Urinary bladder (tissue), 4 donors: ENCODE measurements around the gene FXYD7. TPM values are rescaled to one million over a fixed set of nuclear protein-coding genes. Genes with fewer than 3 reads are reported as not detected.
"Not testable (repeated sequence)": the region's sequence is repeated elsewhere in the genome, so short reads cannot be mapped to it uniquely, and the experiment has no call there.

Experiments
- DNase-seq: peaks from one replicate; pipeline ENCODE4 v3.0.0-alpha.2; 2015; ENCODE audit errors: extremely low spot score
- H3K27ac ChIP-seq: one replicate; pipeline ENCODE4 v1.5.1; 2013; ENCODE audit warnings: low read depth, mild to moderate bottlenecking, moderate library complexity
- H3K36me3 ChIP-seq: one replicate; pipeline ENCODE4 v1.6.1; 2013; ENCODE audit warnings: mild to moderate bottlenecking, moderate library complexity; ENCODE audit not compliant: insufficient read depth
- H3K4me1 ChIP-seq: one replicate; pipeline ENCODE4 v1.6.1; 2013; ENCODE audit warnings: mild to moderate bottlenecking, moderate library complexity; ENCODE audit not compliant: insufficient read depth
- H3K4me3 ChIP-seq: one replicate; pipeline ENCODE4 v1.5.1; 2013; ENCODE audit warnings: low read depth, low read length
- WGBS: extraction: QIAGEN DNeasy Blood & Tissue Kit; methylation state at CpG from one replicate; pipeline ENCODE4 v1.1.7; 2013; 5-methylcytosine and 5-hydroxymethylcytosine counted together
- polyA plus RNA-seq: library from polyadenylated mRNA; stranded (reverse); fragments of 200-250 nt; gene quantifications from one replicate; pipeline ENCODE4 v1.2.3, GENCODE V29; 2013
- total RNA-seq: library from RNA; depleted of rRNA; stranded (reverse); fragments of >200 nt; gene quantifications from one replicate; pipeline ENCODE4 v1.2.3, GENCODE V29; 2014
- donor health status: healthy with polysubstance abuse.
- donor health status: healthy.

The FXYD7 gene
- total RNA-seq (0.26 TPM), polyA plus RNA-seq (0.57 TPM)

- H3K4me3 ChIP-seq, result no peak within 1 kb of the TSS
- DNase-seq, result no peak
- no peak within 1 kb of the TSS for H3K27ac ChIP-seq
- H3K36me3 ChIP-seq, result no peaks in the 10 kb centered on the region
- WGBS, result 14% methylated on average over 31 of the region's 31 CpGs
- H3K4me1 ChIP-seq, result no peaks in the 10 kb centered on the region
These were observed at the start of gene FXYD7 for GRCh38 chr19:35143231-35143715. Gene FXYD7, plus strand, starts transcription at chr19:35143255. Its CDS starts 79 bp downstream, at chr19:35143334.

- WGBS, result 89% methylated on average over 5 of the region's 5 CpGs
- Histone ChIP-seq H3K4me1 (no peaks in the 10 kb centered on the region), H3K27ac (no peak overlapping the region), H3K36me3 (no peaks in the 10 kb centered on the region), H3K4me3 (no peak overlapping the region)
- DNase-seq, result no peak
These were observed 49.6 kb upstream of the FXYD7 start for GRCh38 chr19:35093430-35093829.

GRCh38 chr19:35093941-35094647, 49.0 kb upstream of the FXYD7 start:
- Histone ChIP-seq H3K4me1 (no peaks in the 10 kb centered on the region), H3K36me3 (no peaks in the 10 kb centered on the region), H3K27ac (no peak overlapping the region), H3K4me3 (no peak overlapping the region)
- DNase-seq, result no peak
- WGBS, result 88% methylated on average over 11 of the region's 11 CpGs

- Histone ChIP-seq H3K27ac (no peak overlapping the region), H3K4me3 (no peak overlapping the region), H3K4me1 (no peaks in the 10 kb centered on the region), H3K36me3 (no peaks in the 10 kb centered on the region)
- WGBS, result 92% methylated on average over 4 of the region's 4 CpGs
- DNase-seq, result no peak
These were observed 48.4 kb upstream of the FXYD7 start for GRCh38 chr19:35094656-35095055.

GRCh38 chr19:35095667-35096368, 47.2 kb upstream of the FXYD7 start:
- H3K4me3 ChIP-seq, result no peak overlapping the region
- DNase-seq, result no peak
- no peaks in the 10 kb centered on the region for H3K4me1 ChIP-seq
- H3K27ac ChIP-seq, result no peak overlapping the region
- WGBS, result 64% methylated on average over 8 of the region's 8 CpGs
- no peaks in the 10 kb centered on the region for H3K36me3 ChIP-seq

DNA sequence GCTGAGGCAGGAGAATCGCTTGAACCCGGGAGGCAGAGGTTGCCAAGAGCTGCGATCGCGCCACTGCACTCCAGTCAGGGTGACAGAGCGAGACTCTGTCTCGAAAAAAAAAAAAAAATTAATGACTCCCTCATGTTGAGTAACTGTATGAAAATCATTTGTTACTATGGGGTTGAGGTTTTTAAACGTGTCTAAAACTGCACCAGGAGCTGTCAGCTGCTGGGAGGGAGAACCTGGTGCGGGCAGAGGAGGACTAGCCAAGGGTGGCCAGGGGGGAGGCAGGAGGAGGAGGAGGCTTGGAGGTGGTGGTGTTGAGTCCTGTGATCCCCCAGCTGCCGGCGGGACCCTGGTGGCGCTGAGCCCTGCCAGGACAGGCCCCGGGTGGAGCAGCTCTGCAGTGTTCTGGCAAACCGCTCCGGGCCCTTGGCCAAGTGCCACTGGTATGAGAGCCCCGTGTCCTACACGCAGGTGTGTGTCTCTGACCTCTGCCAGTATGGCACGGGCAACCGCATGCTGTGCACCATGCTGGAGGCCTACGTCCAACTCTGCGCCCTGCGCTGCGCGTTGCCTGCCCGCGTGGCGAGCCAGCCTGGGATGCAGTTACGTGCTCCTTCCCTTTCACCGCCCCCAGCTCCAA, 44.5 kb upstream of the FXYD7 start:
- no peaks in the 10 kb centered on the region for H3K4me1 ChIP-seq
- no peaks in the 10 kb centered on the region for H3K36me3 ChIP-seq
- no peak overlapping the region for H3K4me3 ChIP-seq
- WGBS, result 73% methylated on average over 29 of the region's 29 CpGs
- no peak for DNase-seq
- H3K27ac ChIP-seq, result no peak overlapping the region

DNA sequence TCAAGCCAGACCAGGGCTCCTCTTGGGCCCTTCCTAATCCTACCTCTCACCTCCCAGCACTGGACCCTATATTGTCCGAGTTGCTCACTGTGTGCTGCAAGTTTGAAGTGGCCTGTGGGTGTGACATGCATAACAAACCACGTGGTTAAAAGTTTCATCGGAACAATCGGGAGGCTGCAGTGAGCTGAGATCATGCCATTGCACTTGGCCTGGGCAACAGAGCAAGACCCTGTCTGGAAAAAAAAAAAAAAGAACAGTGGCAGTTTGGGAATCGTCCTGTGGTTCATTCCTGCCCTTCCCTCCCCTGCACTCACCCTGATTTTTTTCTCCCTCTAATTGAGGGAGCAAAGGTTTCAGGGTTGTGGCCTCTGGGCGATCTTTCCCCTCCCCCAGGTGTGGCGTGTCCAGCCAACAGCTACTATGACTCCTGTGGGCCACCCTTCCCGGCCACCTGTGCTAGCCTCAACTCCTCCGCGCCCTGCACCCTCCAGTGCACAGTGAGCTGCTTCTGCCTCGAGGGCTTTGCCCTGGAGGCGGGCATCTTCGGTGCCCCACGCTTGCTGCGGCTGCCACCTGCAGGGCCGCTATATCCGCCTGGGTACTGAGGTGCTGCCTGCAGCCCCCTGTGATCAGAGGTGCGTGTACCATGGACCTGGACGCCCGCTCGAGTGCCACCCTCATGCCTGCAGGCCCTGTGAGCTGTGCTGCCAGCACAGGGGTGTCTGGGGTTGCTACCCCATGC, 43.7 kb upstream of the FXYD7 start:
- no peaks in the 10 kb centered on the region for H3K4me1 ChIP-seq
- 84% methylated on average over 21 of the region's 21 CpGs for WGBS
- no peaks in the 10 kb centered on the region for H3K36me3 ChIP-seq
- no peak overlapping the region for H3K4me3 ChIP-seq
- no peak for DNase-seq
- H3K27ac ChIP-seq, result no peak overlapping the region

DNA sequence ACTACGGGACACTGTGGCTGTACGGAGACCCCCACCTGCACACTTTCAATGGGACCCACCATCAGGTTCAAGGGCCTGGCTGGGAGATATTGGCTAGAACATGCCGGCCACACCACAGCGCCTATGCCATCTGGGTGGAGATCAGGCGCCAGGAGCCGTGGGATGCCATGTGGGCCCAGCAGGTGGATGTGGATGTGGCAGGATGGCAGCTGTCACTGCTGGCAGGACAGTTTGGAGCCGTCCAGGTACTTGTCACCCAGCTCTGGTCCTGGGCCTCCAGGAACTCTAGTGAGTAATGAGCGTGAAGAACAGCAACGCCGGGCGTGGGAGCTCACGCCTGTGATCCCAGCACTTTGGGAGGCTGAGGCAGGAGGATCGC, 43.2 kb upstream of the FXYD7 start:
- no peak overlapping the region for H3K4me3 ChIP-seq
- WGBS, result 94% methylated on average over 13 of the region's 13 CpGs
- no peak overlapping the region for H3K27ac ChIP-seq
- H3K36me3 ChIP-seq, result no peaks in the 10 kb centered on the region
- no peak for DNase-seq
- H3K4me1 ChIP-seq, result no peaks in the 10 kb centered on the region

GRCh38 chr19:35100588-35101533, 42.2 kb upstream of the FXYD7 start:
- WGBS, result 69% methylated on average over 16 of the region's 16 CpGs
- Histone ChIP-seq H3K36me3 (no peaks in the 10 kb centered on the region), H3K4me1 (no peaks in the 10 kb centered on the region), H3K27ac (no peak overlapping the region), H3K4me3 (no peak overlapping the region)
- no peak for DNase-seq

DNA sequence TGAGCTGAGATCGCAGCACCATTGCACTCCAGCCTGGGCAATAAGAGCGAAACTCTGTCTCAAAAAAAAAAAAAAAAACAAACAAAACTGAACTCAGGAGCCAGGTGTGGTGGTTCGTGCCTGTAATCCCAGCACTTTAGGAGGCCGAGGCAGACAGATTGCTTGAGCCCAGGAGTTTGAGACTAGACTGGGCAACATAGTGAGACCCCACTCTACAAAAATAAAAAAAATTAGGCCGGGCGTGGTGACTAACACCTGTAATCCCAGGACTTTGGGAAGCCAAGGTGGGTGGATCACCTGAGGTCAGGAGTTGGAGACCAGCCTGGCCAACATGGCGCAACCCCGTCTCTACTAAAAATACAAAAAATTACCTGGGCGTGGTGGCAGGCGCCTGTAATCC, 41.1 kb upstream of the FXYD7 start:
- not testable (repeated sequence) for H3K27ac ChIP-seq, DNase-seq, H3K4me1 ChIP-seq, H3K4me3 ChIP-seq, H3K36me3 ChIP-seq
- 96% methylated on average over 10 of the region's 10 CpGs for WGBS

DNA sequence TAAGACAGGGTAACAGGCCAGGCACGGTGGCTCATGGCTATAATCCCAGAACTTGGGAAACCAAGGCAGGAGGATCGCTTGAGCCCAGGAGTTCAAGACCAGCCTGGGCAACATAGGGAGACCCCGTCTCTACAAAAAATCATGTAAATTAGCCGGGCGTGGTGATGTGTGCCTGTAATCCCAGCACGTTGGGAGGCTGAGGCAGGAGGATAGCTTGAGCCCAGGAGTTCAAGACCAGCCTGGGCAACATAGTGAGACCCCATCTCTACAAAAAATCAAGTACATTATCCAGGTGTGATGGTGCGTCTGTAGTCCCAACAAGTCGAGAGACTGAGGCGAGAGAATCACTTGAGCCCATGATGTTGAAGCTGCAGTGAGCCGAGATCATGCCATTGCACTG, 39.4 kb upstream of the FXYD7 start:
- H3K36me3 ChIP-seq, H3K4me1 ChIP-seq, H3K27ac ChIP-seq, H3K4me3 ChIP-seq, DNase-seq: not testable (repeated sequence)
- whole genome bisulfite sequencing, result 75% methylated on average over 10 of the region's 10 CpGs

GRCh38 chr19:35104361-35104760, 38.7 kb upstream of the FXYD7 start:
- no peaks in the 10 kb centered on the region for H3K36me3 ChIP-seq
- 88% methylated on average over 11 of the region's 11 CpGs for WGBS

GRCh38 chr19:35105047-35105410, 38.0 kb upstream of the FXYD7 start:
- DNase-seq, result no peak
- Histone ChIP-seq H3K4me3 (no peak overlapping the region), H3K36me3 (no peaks in the 10 kb centered on the region), H3K27ac (no peak overlapping the region), H3K4me1 (no peaks in the 10 kb centered on the region)
- WGBS, result 98% methylated on average over 6 of the region's 6 CpGs

More at GRCh38 chr19:35104361-35104760, 38.7 kb upstream of the FXYD7 start:
- no peak for DNase-seq
- Histone ChIP-seq H3K4me3 (no peak overlapping the region), H3K4me1 (no peaks in the 10 kb centered on the region), H3K27ac (no peak overlapping the region)
